Ascending aorta (tissue), 2 donors: ENCODE results near the gene ACCSL. TPM values are rescaled to one million over a fixed set of nuclear protein-coding genes. Genes with fewer than 3 reads are reported as not detected.

Source experiments
- DNase-seq, 2 donors: peaks; one replicate each; pipeline ENCODE4 v3.0.0-alpha.2; 2019; ENCODE audit warnings: low spot score in 2 of 2
- H3K27ac ChIP-seq, 2 donors: fragments of 200-600 bp; sonication (generic); one replicate each; pipeline ENCODE4 v1.5.1; 2016 to 2017; ENCODE audit warnings: mild to moderate bottlenecking in 1 of 2
- H3K27me3 ChIP-seq: fragments of 200-600 bp; sonication (generic); one replicate; pipeline ENCODE4 v1.5.1; 2017
- H3K36me3 ChIP-seq, 2 donors: fragments of 200-600 bp; sonication (generic); one replicate each; pipeline ENCODE4 v1.5.1; 2016
- H3K4me1 ChIP-seq, 2 donors: fragments of 200-600 bp; sonication (generic); one replicate each; pipeline ENCODE4 v1.5.1; 2016 to 2017; ENCODE audit warnings: mild to moderate bottlenecking in 1 of 2
- H3K4me3 ChIP-seq, 2 donors: fragments of 200-600 bp; sonication (generic); one replicate each; pipeline ENCODE4 v1.5.1; 2016 to 2017; ENCODE audit warnings: mild to moderate bottlenecking in 1 of 2
- H3K9me3 ChIP-seq, 2 donors: fragments of 200-600 bp; sonication (generic); one replicate each; pipeline ENCODE4 v1.5.1; 2016
- CTCF ChIP-seq, 3 experiments: fragments of 200-600 bp in 2 of 3; fragments of 450-650 bp in 1 of 3; sonication (generic) in 2 of 3; IDR thresholded peaks; one replicate each; pipeline ENCODE4 v1.5.1; 2016 to 2019; ENCODE audit warnings: antibody characterized with exemption in 3 of 3, mild to moderate bottlenecking in 1 of 3, moderate library complexity in 1 of 3
- intact Hi-C: fragments of 100-400 bp; cut with DNase I; formaldehyde crosslinking; loops from one replicate; pipeline ENCODE4 v1.15.1; 2023
- total RNA-seq: library from RNA; depleted of rRNA; stranded (reverse); fragments of >200 nt; gene quantifications from one replicate; pipeline ENCODE4 v1.1.0, GENCODE V29; 2016

The ACCSL gene
- total RNA-seq, 1 donor from 2014 or later: not detected

- no peak for TF ChIP-seq CTCF (IDR thresholded peaks at IDR 0.05)
- Histone ChIP-seq H3K36me3 (no peaks in the 10 kb centered on the region), H3K27ac (peak overlapping the region; percentile 92 to 96), H3K9me3 (no peaks in the 10 kb centered on the region), H3K27me3 (no peaks in the 10 kb centered on the region), H3K4me3 (peak overlapping the region in 1 of 2 donors; percentile 5), H3K4me1 (peaks cover 33 to 50% of the 10 kb centered on the region in 2 donors)
- intact Hi-C loops: loop anchor here (5.0 kb wide), 3 partner anchors 70 to 345 kb away; no protein-coding TSS in a partner anchor
- peak; percentile 83 to 94 for DNase-seq
Measured at GRCh38 chr11:44032299-44033085, 15.3 kb upstream of the ACCSL start.

- no peaks in the 10 kb centered on the region for H3K36me3 ChIP-seq
- peak overlapping the region; percentile 92 to 96 for H3K27ac ChIP-seq
- H3K27me3 ChIP-seq: no peaks in the 10 kb centered on the region
- H3K4me1 ChIP-seq: peaks cover 33 to 50% of the 10 kb centered on the region in 2 donors
- DNase-seq: no peak
- H3K4me3 ChIP-seq: no peak overlapping the region
- H3K9me3 ChIP-seq: no peaks in the 10 kb centered on the region
- TF ChIP-seq CTCF (IDR thresholded peaks at IDR 0.05): no peak
- intact Hi-C loops: loop anchor here (5.0 kb wide), 3 partner anchors 71 to 346 kb away; no protein-coding TSS in a partner anchor
Measured at GRCh38 chr11:44033411-44033850, 14.3 kb upstream of the ACCSL start.

- peak overlapping the region; percentile 92 to 96 for H3K27ac ChIP-seq
Measured at GRCh38 chr11:44033856-44034255, 13.9 kb upstream of the ACCSL start.

GRCh38 chr11:44034639-44035038 lies 13.1 kb upstream of the ACCSL start:
- Histone ChIP-seq H3K4me3 (no peak overlapping the region), H3K9me3 (no peaks in the 10 kb centered on the region), H3K27ac (peak overlapping the region; percentile 92 to 96), H3K4me1 (peaks cover 27 to 39% of the 10 kb centered on the region in 2 donors), H3K27me3 (no peaks in the 10 kb centered on the region), H3K36me3 (no peaks in the 10 kb centered on the region)
- intact Hi-C loops: loop anchor here (5.0 kb wide), 3 partner anchors 72 to 347 kb away; no protein-coding TSS in a partner anchor
- no peak for TF ChIP-seq CTCF (IDR thresholded peaks at IDR 0.05)
- DNase-seq: no peak

More at GRCh38 chr11:44033856-44034255, 13.9 kb upstream of the ACCSL start:
- Histone ChIP-seq H3K27me3 (no peaks in the 10 kb centered on the region), H3K4me3 (no peak overlapping the region), H3K36me3 (no peaks in the 10 kb centered on the region), H3K9me3 (no peaks in the 10 kb centered on the region), H3K4me1 (peaks cover 33 to 46% of the 10 kb centered on the region in 2 donors)
- intact Hi-C loops: loop anchor here (5.0 kb wide), 3 partner anchors 72 to 347 kb away; no protein-coding TSS in a partner anchor
- TF ChIP-seq CTCF (IDR thresholded peaks at IDR 0.05): no peak
- no peak for DNase-seq

GRCh38 chr11:44036811-44037657 lies 10.7 kb upstream of the ACCSL start:
- Histone ChIP-seq H3K27ac (peak overlapping the region; percentile 92 to 96), H3K4me3 (no peak overlapping the region), H3K4me1 (peaks cover 14 to 25% of the 10 kb centered on the region in 2 donors), H3K36me3 (no peaks in the 10 kb centered on the region), H3K9me3 (no peaks in the 10 kb centered on the region), H3K27me3 (no peaks in the 10 kb centered on the region)
- DNase-seq: peak; percentile 64 to 95
- TF ChIP-seq CTCF (IDR thresholded peaks at IDR 0.05): peak; percentile 84 to 92 (median 88)
- intact Hi-C loops: loop anchor here (1.0 to 2.0 kb wide), 3 partner anchors 48 to 147 kb away; no protein-coding TSS in a partner anchor
